BLaER1 (cell line): ENCODE data around the gene MAP2K7.
A peak's percentile ranks its signal among the peaks of the same experiment; 100 is the strongest.

Experiments
- H3K27ac ChIP-seq: shearing (Covaris generic); formaldehyde crosslinking; 2 replicates; pipeline ENCODE4 v1.8.1; 2022
- H3K27me3 ChIP-seq: shearing (Covaris generic); formaldehyde crosslinking; 2 replicates; pipeline ENCODE4 v1.8.1; 2022
- H3K36me3 ChIP-seq: shearing (Covaris generic); formaldehyde crosslinking; 2 replicates; pipeline ENCODE4 v1.8.1; 2022
- H3K4me1 ChIP-seq: shearing (Covaris generic); formaldehyde crosslinking; 2 replicates; pipeline ENCODE4 v1.8.1; 2022
- H3K4me2 ChIP-seq: shearing (Covaris generic); formaldehyde crosslinking; 2 replicates; pipeline ENCODE4 v1.8.1; 2022
- H3K4me3 ChIP-seq: shearing (Covaris generic); formaldehyde crosslinking; 2 replicates; pipeline ENCODE4 v1.8.1; 2022
- H3K9ac ChIP-seq: shearing (Covaris generic); formaldehyde crosslinking; 2 replicates; pipeline ENCODE4 v1.8.1; 2022
- H3K9me3 ChIP-seq: shearing (Covaris generic); formaldehyde crosslinking; 2 replicates; pipeline ENCODE4 v1.8.1; 2022
- H4K20me1 ChIP-seq: shearing (Covaris generic); formaldehyde crosslinking; 2 replicates; pipeline ENCODE4 v1.8.1; 2022
- Cebpa-rat ChIP-seq: shearing (Covaris generic); IDR thresholded peaks from 2 replicates; pipeline ENCODE4 v1.8.1; 2022

The MAP2K7 gene

GRCh38 chr19:7897292-7897691, 6.4 kb upstream of the MAP2K7 start:
- no peaks in the 10 kb centered on the region for H3K27me3 ChIP-seq
- H3K4me3 ChIP-seq, result no peak overlapping the region
- H4K20me1 ChIP-seq, result no peaks in the 10 kb centered on the region
- H3K27ac ChIP-seq, result no peak overlapping the region
- H3K4me1 ChIP-seq, result peaks cover 26% of the 10 kb centered on the region
- H3K9ac ChIP-seq, result no peak overlapping the region
- no peak for TF ChIP-seq Cebpa-rat
- no peak overlapping the region for H3K4me2 ChIP-seq
- no peaks in the 10 kb centered on the region for H3K9me3 ChIP-seq
- no peaks in the 10 kb centered on the region for H3K36me3 ChIP-seq

- H3K4me3 ChIP-seq, result no peak overlapping the region
- H3K27ac ChIP-seq, result no peak overlapping the region
- peaks cover 25% of the 10 kb centered on the region for H3K4me1 ChIP-seq
- no peaks in the 10 kb centered on the region for H3K9me3 ChIP-seq
- H4K20me1 ChIP-seq, result no peaks in the 10 kb centered on the region
- no peak overlapping the region for H3K9ac ChIP-seq
- no peaks in the 10 kb centered on the region for H3K27me3 ChIP-seq
- no peak overlapping the region for H3K4me2 ChIP-seq
- TF ChIP-seq Cebpa-rat, result no peak
- H3K36me3 ChIP-seq, result no peaks in the 10 kb centered on the region
Observed at GRCh38 chr19:7898967-7899366, 4.7 kb upstream of the MAP2K7 start.

GRCh38 chr19:7899751-7900378, 3.8 kb upstream of the MAP2K7 start:
- no peak overlapping the region for H3K9ac ChIP-seq
- peaks cover 28% of the 10 kb centered on the region for H3K4me1 ChIP-seq
- H3K27me3 ChIP-seq, result no peaks in the 10 kb centered on the region
- TF ChIP-seq Cebpa-rat, result no peak
- no peaks in the 10 kb centered on the region for H3K9me3 ChIP-seq
- H3K36me3 ChIP-seq, result no peaks in the 10 kb centered on the region
- H4K20me1 ChIP-seq, result peaks cover 9% of the 10 kb centered on the region
- H3K4me3 ChIP-seq, result no peak overlapping the region
- H3K4me2 ChIP-seq, result no peak overlapping the region
- no peak overlapping the region for H3K27ac ChIP-seq

GRCh38 chr19:7900401-7900870, 3.2 kb upstream of the MAP2K7 start:
- H4K20me1 ChIP-seq, result peaks cover 14% of the 10 kb centered on the region
- no peaks in the 10 kb centered on the region for H3K27me3 ChIP-seq
- no peak overlapping the region for H3K4me2 ChIP-seq
- H3K36me3 ChIP-seq, result no peaks in the 10 kb centered on the region
- no peak overlapping the region for H3K4me3 ChIP-seq
- H3K9me3 ChIP-seq, result no peaks in the 10 kb centered on the region
- TF ChIP-seq Cebpa-rat, result no peak
- H3K9ac ChIP-seq, result no peak overlapping the region
- H3K27ac ChIP-seq, result no peak overlapping the region
- peaks cover 34% of the 10 kb centered on the region for H3K4me1 ChIP-seq

- no peak for TF ChIP-seq Cebpa-rat
- Histone ChIP-seq H3K36me3 (peaks cover 4% of the 10 kb centered on the region; the same call in 1 of the 2 replicates), H3K9ac (no peak overlapping the region)
Observed at GRCh38 chr19:7900931-7901330, 2.7 kb upstream of the MAP2K7 start.

GRCh38 chr19:7901337-7901736, 2.3 kb upstream of the MAP2K7 start:
- Histone ChIP-seq H3K9ac (no peak overlapping the region), H3K4me2 (no peak overlapping the region), H3K36me3 (peaks cover 8% of the 10 kb centered on the region), H4K20me1 (peaks cover 23% of the 10 kb centered on the region), H3K4me3 (no peak overlapping the region), H3K4me1 (peaks cover 43% of the 10 kb centered on the region), H3K27me3 (no peaks in the 10 kb centered on the region), H3K9me3 (no peaks in the 10 kb centered on the region), H3K27ac (no peak overlapping the region)
- no peak for TF ChIP-seq Cebpa-rat

More at GRCh38 chr19:7900931-7901330, 2.7 kb upstream of the MAP2K7 start:
- Histone ChIP-seq H3K4me2 (no peak overlapping the region), H3K27me3 (no peaks in the 10 kb centered on the region), H3K9me3 (no peaks in the 10 kb centered on the region), H3K27ac (no peak overlapping the region), H3K4me1 (peaks cover 39% of the 10 kb centered on the region), H3K4me3 (no peak overlapping the region), H4K20me1 (peaks cover 19% of the 10 kb centered on the region)

GRCh38 chr19:7902796-7903243, 857 bp upstream of the MAP2K7 start:
- TF ChIP-seq Cebpa-rat, result no peak
- no peaks in the 10 kb centered on the region for H3K27me3 ChIP-seq
- peaks cover 38% of the 10 kb centered on the region for H4K20me1 ChIP-seq
- H3K9ac ChIP-seq, result peak overlapping the region; percentile 90
- no peaks in the 10 kb centered on the region for H3K9me3 ChIP-seq
- H3K4me1 ChIP-seq, result peaks cover 58% of the 10 kb centered on the region
- H3K36me3 ChIP-seq, result peaks cover 12% of the 10 kb centered on the region
- H3K4me3 ChIP-seq, result peak overlapping the region; percentile 86
- H3K27ac ChIP-seq, result peak overlapping the region; percentile 91
- H3K4me2 ChIP-seq, result peak overlapping the region; percentile 100

- Histone ChIP-seq H3K4me1 (peaks cover 73% of the 10 kb centered on the region), H3K27me3 (no peaks in the 10 kb centered on the region), H3K9ac (peak overlapping the region; percentile 82), H3K27ac (peak overlapping the region; percentile 83), H4K20me1 (peaks cover 54% of the 10 kb centered on the region), H3K9me3 (no peaks in the 10 kb centered on the region), H3K36me3 (peaks cover 24% of the 10 kb centered on the region), H3K4me3 (peak overlapping the region; percentile 86), H3K4me2 (peak overlapping the region; percentile 98)
- TF ChIP-seq Cebpa-rat, result no peak
Observed at GRCh38 chr19:7904074-7905020, 670 bp downstream of the MAP2K7 start.

GRCh38 chr19:7905268-7905667, 1.6 kb downstream of the MAP2K7 start:
- peak overlapping the region; percentile 56 for H3K9ac ChIP-seq

GRCh38 chr19:7905859-7906258, 2.2 kb downstream of the MAP2K7 start:
- no peaks in the 10 kb centered on the region for H3K27me3 ChIP-seq
- peak overlapping the region; percentile 98 for H3K4me2 ChIP-seq
- peaks cover 37% of the 10 kb centered on the region for H3K36me3 ChIP-seq
- peak overlapping the region; percentile 56 for H3K9ac ChIP-seq
- H3K4me1 ChIP-seq, result peaks cover 76% of the 10 kb centered on the region
- no peak overlapping the region for H3K27ac ChIP-seq
- H4K20me1 ChIP-seq, result peaks cover 69% of the 10 kb centered on the region
- H3K9me3 ChIP-seq, result no peaks in the 10 kb centered on the region
- no peak overlapping the region for H3K4me3 ChIP-seq
- no peak for TF ChIP-seq Cebpa-rat

More at GRCh38 chr19:7905268-7905667, 1.6 kb downstream of the MAP2K7 start:
- peak overlapping the region; percentile 86 for H3K4me3 ChIP-seq
- peak overlapping the region; percentile 98 for H3K4me2 ChIP-seq
- H3K27me3 ChIP-seq, result no peaks in the 10 kb centered on the region
- H4K20me1 ChIP-seq, result peaks cover 63% of the 10 kb centered on the region
- peaks cover 32% of the 10 kb centered on the region for H3K36me3 ChIP-seq
- no peaks in the 10 kb centered on the region for H3K9me3 ChIP-seq
- no peak overlapping the region; the same call in 1 of the 2 replicates for H3K27ac ChIP-seq
- peaks cover 74% of the 10 kb centered on the region for H3K4me1 ChIP-seq
- no peak for TF ChIP-seq Cebpa-rat
